GM23248 (cell line): ENCODE measurements around the gene IL10RA.

Experiments used
- EZH2 ChIP-seq: fragments of 200-600 bp; sonication (generic); IDR thresholded peaks from 2 replicates; pipeline ENCODE4 v1.6.1; 2018; ENCODE audit warnings: antibody characterized with exemption, mild to moderate bottlenecking; ENCODE audit not compliant: insufficient read depth, poor library complexity, severe bottlenecking
- EZH2phosphoT487 ChIP-seq: fragments of 200-600 bp; sonication (generic); IDR thresholded peaks from 2 replicates; pipeline ENCODE4 v1.6.1; 2018; ENCODE audit warnings: antibody characterized with exemption, moderate library complexity, mild to moderate bottlenecking, low read depth; ENCODE audit not compliant: insufficient read depth

- TF ChIP-seq EZH2phosphoT487 (no peak), EZH2 (no peak)
Measured at GRCh38 chr11:118048472-118049370, 62.5 kb downstream of the IL10RA start.
